Aorta (tissue), 5 donors: ENCODE measurements around the gene TLE3. TPM values are rescaled to one million over a fixed set of nuclear protein-coding genes. Genes with fewer than 3 reads are reported as not detected.
A peak's percentile ranks its signal among the peaks of the same experiment; 100 is the strongest.

ENCODE experiments used
- ATAC-seq: fragments of 200-7000 bp; cut with Tn5 transposase; one replicate; pipeline ENCODE4 v1.9.1; 2022; ENCODE audit warnings: moderate library complexity; ENCODE audit not compliant: low FRiP score
- DNase-seq, 2 donors: peaks; one replicate each; pipeline ENCODE4 v3.0.0-alpha.2; 2020
- H3K27ac ChIP-seq, 2 donors: one replicate each; pipeline ENCODE4 v1.5.1; 2013; ENCODE audit warnings: low read length in 2 of 2, mild to moderate bottlenecking in 2 of 2, moderate library complexity in 2 of 2, control low read depth in 1 of 2, inconsistent platforms in 1 of 2, low read depth in 1 of 2
- H3K27me3 ChIP-seq, 2 donors: one replicate each; pipeline ENCODE4 v1.6.1; 2013; ENCODE audit warnings: control low read depth in 1 of 2, low read length in 1 of 2, mild to moderate bottlenecking in 1 of 2, moderate library complexity in 1 of 2; ENCODE audit not compliant: insufficient read depth in 2 of 2, control insufficient read depth in 1 of 2
- H3K36me3 ChIP-seq, 2 donors: one replicate each; pipeline ENCODE4 v1.6.1; 2013; ENCODE audit warnings: control low read depth in 1 of 2, low read length in 1 of 2, mild to moderate bottlenecking in 1 of 2; ENCODE audit not compliant: insufficient read depth in 2 of 2, control insufficient read depth in 1 of 2
- H3K4me1 ChIP-seq, 2 donors: one replicate each; pipeline ENCODE4 v1.6.1; 2013; ENCODE audit warnings: low read length in 2 of 2, control low read depth in 1 of 2, mild to moderate bottlenecking in 1 of 2, moderate library complexity in 1 of 2; ENCODE audit not compliant: insufficient read depth in 2 of 2, control insufficient read depth in 1 of 2
- H3K4me3 ChIP-seq, 2 donors: one replicate each; pipeline ENCODE4 v1.5.1; 2013; ENCODE audit warnings: low read length in 2 of 2, control low read depth in 1 of 2, mild to moderate bottlenecking in 1 of 2
- H3K9me3 ChIP-seq: one replicate; pipeline ENCODE4 v1.6.1; 2013; ENCODE audit warnings: mild to moderate bottlenecking, low read length; ENCODE audit not compliant: control insufficient read depth
- WGBS, 2 donors: extraction: QIAGEN DNeasy Blood & Tissue Kit; methylation state at CpG; one replicate each; pipeline ENCODE4 v1.1.7; 2013; 5-methylcytosine and 5-hydroxymethylcytosine counted together
- intact Hi-C, 2 donors: fragments of 100-400 bp; cut with DNase I; formaldehyde crosslinking; loops; one replicate each; pipeline versions ENCODE4 v1.14.2 to v1.15.0; 2022
- long read RNA-seq, 2 donors: library from polyadenylated mRNA; unstranded; transcript quantifications; one replicate each; pipeline ENCODE4 v2.0.0, GENCODE V29; 2020 to 2021
- polyA plus RNA-seq, 2 donors: library from polyadenylated mRNA; stranded (reverse); fragments of 200-250 nt; gene quantifications; one replicate each; pipeline ENCODE4 v1.2.3, GENCODE V29; 2013
- total RNA-seq, 2 donors: library from RNA; stranded (reverse); fragmentation: NEBNext Ultra II Directional; extraction: Animal tissue kit (Norgen Biotek cat#: 25700); gene quantifications; one replicate each; pipeline ENCODE4 v1.2.1, GENCODE V29; 2021
- donor health status: healthy with polysubstance abuse.
- donor health status: Bipolar disorder and iron deficiency.
- donor health status: DM: no; HTN: no; CAD: no.
- donor health status: DM: no; HTN: no; CAD: no.
- donor health status: DM: yes; HTN: yes; CAD: no.

The TLE3 gene
- total RNA-seq, result 10 to 100 TPM; 43.0 to 89.9 TPM
- 10 to 100 TPM in 1 of 2 donors, 1 to 10 TPM in 1; 8.3 to 13.4 TPM for polyA plus RNA-seq
- long read RNA-seq, donor 1, partial matches to known transcripts, result 17 of 26 reads
- long read RNA-seq, donor 1, other reads (novel, unspliced or antisense), result 9 of 26 reads
- long read RNA-seq, donor 2, partial matches to known transcripts, result 16 of 32 reads
- long read RNA-seq, donor 2, other reads (novel, unspliced or antisense), result 16 of 32 reads

DNA sequence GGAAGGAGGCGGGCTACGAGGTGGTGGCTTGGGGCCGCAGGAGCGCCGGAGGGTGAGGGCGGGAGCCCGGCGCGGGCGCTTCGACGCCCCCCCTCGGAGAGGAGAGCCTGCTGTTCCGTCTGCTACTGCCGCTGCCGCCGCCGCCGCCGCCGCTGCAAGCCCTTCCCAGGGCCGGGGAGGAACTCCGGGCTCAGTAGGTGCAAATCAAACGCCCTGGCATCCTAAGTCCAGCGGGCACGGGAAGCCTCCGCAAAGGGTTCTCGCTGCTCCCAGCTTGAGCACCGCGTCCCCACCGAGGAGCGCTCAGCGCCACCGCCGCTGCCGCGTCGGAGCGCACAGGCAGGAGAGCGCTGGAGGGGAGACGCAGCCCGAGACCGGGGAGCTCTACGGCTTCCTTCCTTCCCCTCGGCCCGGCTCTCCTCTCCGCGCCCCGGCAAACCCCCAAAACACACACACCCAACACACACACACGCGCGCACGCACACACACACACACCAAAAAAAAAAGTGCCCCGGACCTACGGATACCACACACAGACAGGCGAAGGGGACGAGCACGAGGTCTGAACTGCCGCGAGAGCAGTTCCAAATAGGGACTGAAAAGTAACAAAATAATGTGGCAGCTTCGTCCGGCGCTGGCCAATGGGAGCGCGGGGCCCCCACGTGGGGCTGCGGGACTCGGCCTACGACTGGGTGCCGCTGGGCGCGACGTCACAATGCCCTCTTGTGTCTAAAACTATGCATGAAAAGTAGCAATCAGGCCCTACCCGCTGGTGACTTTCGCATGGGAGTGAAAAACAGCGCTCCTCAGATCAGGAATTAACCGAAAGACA, at the start of gene TLE3:
TSS of gene TLE3 (minus strand) at position 597 of the 832 bp plus-strand sequence. CDS start 1,119 bp downstream, outside the sequence.
- 0% methylated on average over 64 to 77 of the region's 77 CpGs for WGBS, 2 donors
- Histone ChIP-seq H3K36me3 (no peaks in the 10 kb centered on the region), H3K4me1 (peaks cover 0 to 2% of the 10 kb centered on the region in 2 donors), H3K27me3 (no peaks in the 10 kb centered on the region), H3K9me3 (no peaks in the 10 kb centered on the region), H3K4me3 (peak within 1 kb of the TSS; percentile 52 to 75), H3K27ac (peak within 1 kb of the TSS; percentile 78 to 88)
- intact Hi-C loops, result loop anchor here (2.0 to 10.0 kb wide), 4 partner anchors 303 to 520 kb away; no protein-coding TSS in a partner anchor
- ATAC-seq (peak; percentile 83), DNase-seq (peak; percentile 99)

DNA sequence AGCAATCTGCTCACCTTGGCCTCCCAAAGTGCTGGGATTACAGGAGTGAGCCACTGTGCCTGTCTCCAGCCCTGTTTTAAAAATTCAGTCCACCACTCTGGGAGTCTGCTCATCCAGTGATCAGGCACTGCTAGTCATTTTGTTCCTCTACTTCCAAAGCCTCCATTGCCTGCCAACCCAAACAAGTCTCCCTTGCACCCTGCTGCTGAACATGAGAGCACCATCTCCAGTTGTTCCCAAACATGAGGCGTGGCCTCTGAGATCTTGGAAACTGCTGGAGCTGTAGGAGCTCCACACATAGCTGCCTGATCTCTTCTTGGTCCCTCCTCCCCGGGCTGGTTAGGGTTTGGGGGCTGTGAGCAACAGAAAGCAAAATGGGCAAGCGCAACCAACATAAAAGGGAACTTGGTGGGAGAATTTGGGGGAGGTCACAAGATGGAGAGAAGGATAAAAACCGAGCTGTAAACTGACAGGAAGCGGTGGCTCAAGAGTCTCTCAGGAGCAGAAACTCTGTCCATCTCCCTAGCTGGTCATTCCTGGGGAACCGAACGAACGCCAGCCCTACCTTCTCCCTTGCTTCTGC, 49.6 kb upstream of the TLE3 start:
- Histone ChIP-seq H3K27ac (no peak overlapping the region), H3K4me1 (no peaks in the 10 kb centered on the region), H3K4me3 (no peak overlapping the region), H3K27me3 (no peaks in the 10 kb centered on the region), H3K36me3 (no peaks in the 10 kb centered on the region), H3K9me3 (no peaks in the 10 kb centered on the region)
- 83 to 84% methylated on average over 8 of the region's 8 CpGs for WGBS, 2 donors
- intact Hi-C loops, result no loop called here
- DNase-seq (no peak), ATAC-seq (peak; percentile 26)

DNA sequence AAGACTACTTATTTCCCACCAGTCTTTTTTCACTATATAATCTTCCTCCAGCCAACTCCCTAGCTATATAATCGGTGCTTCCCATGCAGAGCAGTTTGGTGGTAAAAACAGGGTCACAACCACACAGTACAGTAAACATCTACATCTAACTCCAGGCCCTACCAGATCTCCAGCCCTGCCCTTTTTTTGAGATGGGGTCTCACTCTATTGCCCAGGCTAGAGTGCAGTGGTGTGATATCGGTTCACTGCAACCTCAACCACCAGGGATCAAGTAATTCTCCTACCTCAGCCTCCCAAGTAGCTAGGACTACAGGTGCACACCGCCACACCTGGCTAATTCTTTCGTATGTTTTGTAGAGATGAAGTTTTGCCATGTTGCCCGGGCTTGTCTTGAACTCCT, 49.1 kb upstream of the TLE3 start:
- 93 to 98% methylated on average over 5 of the region's 5 CpGs for WGBS, 2 donors
- DNase-seq, result no peak
- intact Hi-C loops, result no loop called here
- Histone ChIP-seq H3K27ac (no peak overlapping the region), H3K36me3 (no peaks in the 10 kb centered on the region), H3K9me3 (no peaks in the 10 kb centered on the region), H3K4me3 (no peak overlapping the region), H3K4me1 (no peaks in the 10 kb centered on the region), H3K27me3 (no peaks in the 10 kb centered on the region)
- no peak for ATAC-seq

DNA sequence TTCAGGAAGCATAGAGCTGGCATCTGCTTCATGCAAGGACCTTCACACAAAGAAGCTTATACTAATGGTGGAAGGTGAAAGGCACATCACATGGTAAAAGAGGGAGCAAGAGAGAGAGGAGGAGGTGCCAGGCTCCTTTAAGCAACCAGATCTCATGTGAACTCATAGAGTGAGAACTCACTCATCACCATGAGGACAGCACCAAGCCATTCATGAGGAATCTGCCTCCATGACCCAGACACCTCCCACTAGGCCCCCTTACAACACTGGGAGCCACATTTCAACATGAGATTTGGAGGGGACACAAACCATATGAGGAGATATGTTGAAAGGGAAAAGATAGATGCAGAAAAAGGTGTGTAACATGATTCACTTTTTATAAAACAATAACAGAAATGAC, 48.4 kb upstream of the TLE3 start:
- no peak overlapping the region for H3K4me3 ChIP-seq
- H3K9me3 ChIP-seq, result no peaks in the 10 kb centered on the region
- intact Hi-C loops, result no loop called here
- H3K27me3 ChIP-seq, result no peaks in the 10 kb centered on the region
- no peak overlapping the region for H3K27ac ChIP-seq
- H3K36me3 ChIP-seq, result no peaks in the 10 kb centered on the region
- DNase-seq (no peak), ATAC-seq (no peak)
- no peaks in the 10 kb centered on the region for H3K4me1 ChIP-seq

DNA sequence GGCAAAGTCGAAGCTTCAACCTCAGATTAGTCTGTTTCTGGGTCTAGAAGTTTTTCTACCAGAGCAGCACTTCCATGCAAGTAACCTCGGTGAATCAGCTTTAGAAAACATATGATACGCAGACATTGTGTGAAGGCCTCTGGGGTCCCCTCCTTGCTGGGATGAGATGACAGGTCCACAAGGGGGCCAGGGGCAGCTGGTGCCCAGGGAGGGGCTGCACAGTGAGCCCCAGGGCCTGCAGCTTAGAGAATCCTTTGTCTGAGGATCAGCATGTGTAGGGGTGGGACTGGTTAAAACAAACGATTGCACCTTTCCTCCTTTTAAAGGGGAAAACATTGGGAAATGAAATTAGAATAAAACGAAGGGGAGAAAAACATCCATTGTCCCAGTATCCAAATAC, 47.5 kb upstream of the TLE3 start:
- Histone ChIP-seq H3K36me3 (no peaks in the 10 kb centered on the region), H3K9me3 (no peaks in the 10 kb centered on the region), H3K4me3 (no peak overlapping the region), H3K4me1 (no peaks in the 10 kb centered on the region), H3K27ac (no peak overlapping the region), H3K27me3 (no peaks in the 10 kb centered on the region)
- intact Hi-C loops, result no loop called here
- 85 to 86% methylated on average over 5 of the region's 5 CpGs for WGBS, 2 donors
- ATAC-seq (no peak), DNase-seq (no peak)

DNA sequence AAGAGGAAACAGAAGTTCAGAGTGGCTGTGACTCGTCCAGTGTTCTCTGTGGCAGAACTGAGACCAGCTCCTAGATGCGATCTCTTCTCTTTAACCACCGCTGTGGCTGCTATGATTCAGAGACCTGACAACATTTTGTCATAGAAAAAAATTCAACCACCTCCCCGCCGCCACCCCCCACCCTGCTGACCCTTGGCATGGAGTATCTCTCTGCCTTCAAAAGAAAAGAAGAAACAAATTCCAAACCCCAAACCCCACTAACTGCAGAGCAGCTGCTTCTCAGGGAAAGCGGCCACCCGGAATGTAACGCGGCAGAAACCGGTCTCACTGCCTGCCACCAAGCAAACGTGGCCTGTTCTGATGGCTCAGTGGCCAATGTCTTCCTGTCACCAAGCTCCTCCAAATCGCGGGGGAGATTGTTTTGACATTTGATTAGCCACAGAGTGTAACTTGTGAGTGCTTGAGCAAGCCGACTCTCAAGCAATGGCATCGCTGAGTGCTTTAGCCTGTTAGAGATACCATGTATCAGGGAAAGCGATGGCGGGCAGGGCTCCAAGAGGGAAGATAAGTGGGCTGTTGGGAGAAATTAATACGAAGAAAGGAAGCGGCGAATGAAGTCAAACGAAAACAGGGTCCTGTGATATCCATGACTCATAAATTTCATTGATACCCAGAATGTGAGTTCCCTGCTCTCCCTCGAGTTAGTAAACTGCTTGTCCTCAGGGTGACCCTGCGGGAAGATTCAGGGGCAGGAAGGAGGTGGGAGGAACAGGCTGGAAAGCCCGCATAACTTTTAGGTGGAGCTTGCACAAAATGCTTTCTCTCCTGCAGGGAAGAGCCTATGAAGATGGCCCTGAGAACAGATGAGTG, 44.8 kb upstream of the TLE3 start:
- intact Hi-C loops, result no loop called here
- DNase-seq (no peak), ATAC-seq (no peak)
- no peak overlapping the region for H3K27ac ChIP-seq
- no peaks in the 10 kb centered on the region for H3K4me1 ChIP-seq
- H3K9me3 ChIP-seq, result no peaks in the 10 kb centered on the region
- H3K4me3 ChIP-seq, result no peak overlapping the region
- no peaks in the 10 kb centered on the region for H3K27me3 ChIP-seq
- H3K36me3 ChIP-seq, result no peaks in the 10 kb centered on the region
- WGBS, 2 donors, result 78 to 82% methylated on average over 24 of the region's 24 CpGs

DNA sequence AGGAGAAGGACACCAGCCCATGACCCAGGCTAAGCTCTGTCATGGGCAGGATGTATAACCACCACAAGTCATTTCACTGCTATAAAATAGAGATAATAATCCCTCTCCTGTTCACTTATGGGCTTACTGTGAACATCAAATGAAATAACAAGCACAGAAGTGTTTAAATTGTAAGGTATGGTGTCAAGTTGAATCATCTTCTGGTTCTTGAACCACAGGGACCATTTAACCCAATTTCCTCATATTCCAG, 44.3 kb upstream of the TLE3 start:
- no peak for ATAC-seq

DNA sequence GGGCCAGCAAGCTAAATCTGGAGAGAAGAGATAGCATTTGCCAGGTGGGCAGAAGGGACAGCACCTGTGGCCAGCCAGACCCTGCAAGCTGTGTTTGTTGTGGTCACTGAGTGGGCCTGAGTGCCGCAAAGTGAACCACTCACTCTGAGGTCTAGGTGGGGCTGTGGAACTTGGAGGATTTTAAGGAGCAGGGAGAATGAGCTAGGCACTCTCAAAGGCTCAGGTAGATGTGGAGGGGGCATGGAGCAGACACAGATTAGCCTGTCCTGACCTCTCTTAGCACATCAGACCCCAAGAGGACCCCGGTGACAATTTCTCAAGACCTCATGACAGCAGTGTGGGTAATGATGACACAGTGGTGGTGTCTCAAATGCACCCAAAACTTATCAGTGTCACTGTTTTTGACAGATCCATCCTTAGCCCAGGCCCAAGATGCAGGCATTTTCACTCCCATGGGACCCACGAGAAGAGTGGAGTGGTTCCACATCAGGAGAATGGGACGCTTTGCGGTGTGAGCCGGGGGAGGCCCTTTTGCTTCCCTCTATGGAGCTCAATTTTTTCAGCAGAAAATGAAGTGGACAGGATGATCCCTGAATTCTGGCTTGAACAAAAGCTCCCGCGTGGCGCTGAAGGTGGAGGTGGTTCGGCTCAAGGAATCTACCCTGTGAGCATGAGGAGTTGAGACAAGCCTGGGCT, 43.8 kb upstream of the TLE3 start:
- WGBS, 2 donors, result 96 to 97% methylated on average over 10 of the region's 10 CpGs
- intact Hi-C loops, result no loop called here
- no peak overlapping the region for H3K4me3 ChIP-seq
- no peak for DNase-seq
- no peaks in the 10 kb centered on the region for H3K36me3 ChIP-seq
- H3K27ac ChIP-seq, result no peak overlapping the region
- no peaks in the 10 kb centered on the region for H3K27me3 ChIP-seq
- ATAC-seq, result peak; percentile 45
- H3K4me1 ChIP-seq, result no peaks in the 10 kb centered on the region
- no peaks in the 10 kb centered on the region for H3K9me3 ChIP-seq

More for the DNA sequence above, 44.3 kb upstream of the TLE3 start:
- H3K4me3 ChIP-seq, result no peak overlapping the region
- H3K36me3 ChIP-seq, result no peaks in the 10 kb centered on the region
- H3K4me1 ChIP-seq, result no peaks in the 10 kb centered on the region
- H3K9me3 ChIP-seq, result no peaks in the 10 kb centered on the region
- H3K27ac ChIP-seq, result no peak overlapping the region
- no peak for DNase-seq
- H3K27me3 ChIP-seq, result no peaks in the 10 kb centered on the region
- intact Hi-C loops, result no loop called here
